Measurements from ENCODE around the gene ASL.
A peak's percentile ranks its signal among the peaks of the same experiment; 100 is the strongest.
"Not testable (repeated sequence)": the region's sequence is repeated elsewhere in the genome, so short reads cannot be mapped to it uniquely, and the experiment has no call there.

The ASL gene

DNA sequence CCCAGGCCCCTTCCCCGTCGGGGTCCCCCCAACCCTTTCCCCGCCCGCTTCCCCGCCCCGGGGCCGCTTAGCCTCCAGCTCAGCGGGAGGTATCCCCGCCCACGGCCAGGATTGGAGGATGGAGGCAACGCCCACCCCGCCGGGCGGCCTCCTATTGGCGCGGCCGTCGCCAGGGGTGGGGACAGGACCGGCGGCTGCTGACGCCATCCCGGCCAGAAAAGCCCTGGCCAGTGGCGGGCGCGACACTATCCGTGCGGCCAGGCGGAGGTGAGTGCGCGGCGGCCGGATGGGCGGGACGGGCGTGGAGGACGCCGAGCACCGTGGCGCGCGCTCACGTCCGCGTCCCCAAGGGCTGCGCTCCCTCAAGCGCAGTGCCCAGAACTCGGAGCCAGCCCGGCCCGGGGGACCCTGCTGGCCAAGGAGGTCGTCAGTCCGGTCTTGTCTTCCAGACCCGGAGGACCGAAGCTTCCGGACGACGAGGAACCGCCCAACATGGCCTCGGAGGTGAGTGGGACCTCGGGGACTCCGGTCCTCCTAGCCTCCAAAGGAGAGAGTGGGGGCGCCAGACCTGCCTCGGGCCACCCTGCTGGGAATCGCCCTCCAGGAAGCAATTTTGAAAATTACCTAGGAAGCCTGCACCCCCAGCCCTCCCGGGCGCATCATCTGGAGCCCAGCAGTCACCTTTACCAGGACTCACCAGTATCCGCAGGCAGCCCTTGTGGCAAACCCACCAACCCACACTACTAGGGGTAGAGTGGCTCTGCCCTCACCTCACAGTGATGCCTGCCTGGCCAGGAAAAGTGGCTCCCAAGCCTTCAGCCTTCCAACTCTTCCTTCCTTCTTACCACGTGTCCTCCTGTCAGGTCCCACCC, at the start of gene ASL:
Gene ASL, plus strand, starts transcription at position 230 of the 872 bp plus-strand sequence. Its CDS starts 263 bp downstream, at position 493.
- DNase-seq = peak; percentile 92 to 96

DNA sequence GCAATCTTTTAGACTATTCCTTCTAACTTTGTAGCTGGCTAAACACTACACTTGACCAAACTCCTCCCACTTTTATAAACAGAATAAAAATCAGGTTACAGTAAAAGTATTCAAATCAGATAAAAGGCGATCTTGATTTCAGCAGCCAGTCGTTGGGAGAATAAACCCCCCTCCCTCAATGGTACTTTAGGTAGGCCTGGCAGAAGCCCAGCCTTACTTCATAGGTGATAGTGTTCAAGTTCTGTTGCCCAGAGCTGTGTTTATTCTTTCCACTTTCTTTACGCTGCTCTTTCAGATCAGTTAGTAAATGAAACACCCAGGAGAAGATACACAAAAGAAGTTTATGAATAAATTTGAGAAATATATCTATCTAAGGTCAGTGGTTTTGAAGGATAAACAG, 47.3 kb upstream of the ASL start:
- DNase-seq = not testable (repeated sequence)

DNA sequence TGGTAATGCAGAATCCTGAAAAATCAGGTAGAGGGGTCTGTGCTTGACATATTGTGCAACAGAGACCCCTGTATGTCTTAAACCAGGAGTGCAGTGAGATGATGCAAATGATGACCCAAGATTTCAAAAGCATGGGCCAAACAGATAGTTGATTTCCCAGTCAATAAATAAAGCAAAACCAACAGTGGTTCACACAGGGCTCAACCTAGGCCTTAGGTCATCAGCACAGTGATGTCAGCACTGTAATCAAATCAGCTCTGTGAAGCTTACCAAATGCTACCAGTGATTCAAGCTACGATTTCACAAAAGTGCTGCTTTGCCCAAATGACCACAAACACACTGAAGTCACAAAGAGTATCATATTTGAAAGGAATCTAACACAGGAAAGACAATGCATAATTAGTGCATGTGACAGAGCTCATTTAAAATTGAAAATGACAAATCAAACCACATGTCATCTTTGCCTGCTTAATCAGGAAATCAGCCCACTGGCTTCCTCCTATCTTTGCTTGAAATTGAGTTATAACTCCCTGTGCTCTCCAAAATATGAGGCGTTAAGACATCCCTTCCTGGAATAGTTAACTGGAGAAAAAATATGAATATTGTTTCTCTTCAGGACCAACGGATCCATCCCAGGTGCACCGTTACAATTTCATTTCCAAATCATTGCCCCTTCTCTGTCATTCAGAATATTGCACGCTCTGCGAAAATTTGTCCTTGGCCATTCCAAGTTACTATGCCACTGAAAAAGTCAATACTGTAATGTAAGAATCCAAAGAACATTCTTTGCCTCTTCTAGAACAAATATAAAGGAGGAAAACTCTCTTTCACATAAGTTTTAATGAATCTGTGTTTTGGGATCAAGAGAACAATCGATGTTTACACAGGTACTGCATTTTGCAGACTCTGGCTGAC, 41.9 kb upstream of the ASL start:
- DNase-seq = no peak

DNA sequence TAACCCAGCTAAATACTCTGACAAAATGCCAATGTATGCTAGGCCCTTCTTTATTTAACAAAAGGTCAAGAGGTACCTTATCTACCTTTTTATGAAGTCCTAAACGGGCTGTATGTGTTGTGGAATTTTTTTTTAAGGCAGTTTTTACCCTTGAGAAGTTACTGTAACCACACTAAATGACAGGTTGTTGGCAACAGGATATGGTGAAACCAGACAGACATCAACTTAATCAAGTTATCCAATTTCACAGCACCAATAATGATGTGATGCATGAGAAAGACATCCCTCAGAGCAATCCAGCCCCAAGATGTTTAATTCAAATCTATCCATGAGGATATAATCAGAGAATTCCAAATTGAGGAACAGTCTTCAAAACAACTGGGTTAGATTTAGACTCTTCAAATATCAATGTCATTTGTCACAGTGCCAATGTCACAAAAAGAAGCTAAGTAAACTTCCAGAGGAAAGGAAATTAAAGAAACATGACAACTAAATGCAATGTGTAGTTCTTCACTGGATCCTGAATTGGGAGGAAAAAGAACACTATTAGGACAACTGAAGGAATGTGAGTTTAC, 41.1 kb upstream of the ASL start:
- DNase-seq = not testable (repeated sequence)

DNA sequence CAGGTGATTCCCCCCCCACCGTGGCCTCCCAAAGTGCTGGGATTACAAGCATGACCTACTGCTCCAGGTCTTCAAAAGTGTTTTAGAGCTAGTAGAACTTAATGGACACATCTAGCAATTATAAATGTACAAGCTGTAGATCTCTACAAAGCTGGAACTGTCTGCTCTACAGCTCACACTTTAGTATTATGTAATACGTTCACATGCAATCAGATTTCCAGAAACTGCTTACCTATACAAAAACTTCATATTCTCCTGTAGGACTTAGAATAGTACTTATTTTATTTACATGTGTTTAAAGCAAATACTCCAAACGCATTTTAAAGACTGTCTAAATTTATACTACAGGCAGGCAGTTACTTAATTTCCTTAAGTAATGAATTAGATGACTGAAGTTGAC, 39.2 kb upstream of the ASL start:
- no peak for DNase-seq

DNA sequence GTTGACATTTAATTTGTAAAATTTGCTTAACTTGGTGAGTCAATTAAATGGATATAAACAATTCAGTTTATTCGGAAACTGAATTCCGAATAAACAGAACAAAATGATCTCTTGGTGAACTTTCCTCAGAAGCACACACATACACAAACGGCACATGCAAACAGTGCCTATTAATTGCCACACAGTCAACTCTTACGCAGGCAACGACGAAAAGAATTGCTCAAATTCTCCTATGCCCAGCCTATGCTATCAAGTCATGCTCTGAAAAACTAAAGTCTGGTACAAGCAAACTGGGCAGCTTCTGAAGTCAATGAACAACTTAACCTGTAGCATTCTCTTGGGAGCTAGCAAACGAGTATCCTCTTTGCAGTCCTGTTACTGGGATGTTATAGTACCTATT, 38.8 kb upstream of the ASL start:
- DNase-seq = no peak

DNA sequence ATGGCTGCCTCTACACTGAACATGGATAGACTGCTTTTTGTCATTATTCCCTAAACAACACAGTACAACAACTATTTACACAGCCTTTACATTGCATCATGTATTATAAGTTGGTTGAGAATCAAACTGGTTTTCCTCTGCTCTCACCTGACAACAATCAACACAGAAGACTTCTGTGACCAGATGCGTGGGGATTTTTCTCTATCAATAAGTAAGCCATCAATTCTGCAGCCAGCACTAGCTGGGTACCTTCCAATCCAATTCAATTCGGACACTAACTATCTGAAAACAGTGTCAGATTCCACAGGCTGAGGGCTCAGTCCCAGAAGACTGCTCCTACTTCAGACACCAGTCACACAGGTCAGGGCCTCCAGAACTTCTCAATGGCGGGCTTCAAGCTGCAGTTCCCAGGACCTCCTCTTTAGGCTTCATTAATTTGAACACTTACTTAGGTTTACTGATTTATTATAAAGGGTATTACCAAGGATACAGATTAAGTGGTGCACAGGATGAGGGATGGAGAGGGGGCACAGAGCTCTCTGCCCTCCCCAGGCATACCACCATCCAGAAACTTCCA, 36.4 kb upstream of the ASL start:
- no peak for DNase-seq

DNA sequence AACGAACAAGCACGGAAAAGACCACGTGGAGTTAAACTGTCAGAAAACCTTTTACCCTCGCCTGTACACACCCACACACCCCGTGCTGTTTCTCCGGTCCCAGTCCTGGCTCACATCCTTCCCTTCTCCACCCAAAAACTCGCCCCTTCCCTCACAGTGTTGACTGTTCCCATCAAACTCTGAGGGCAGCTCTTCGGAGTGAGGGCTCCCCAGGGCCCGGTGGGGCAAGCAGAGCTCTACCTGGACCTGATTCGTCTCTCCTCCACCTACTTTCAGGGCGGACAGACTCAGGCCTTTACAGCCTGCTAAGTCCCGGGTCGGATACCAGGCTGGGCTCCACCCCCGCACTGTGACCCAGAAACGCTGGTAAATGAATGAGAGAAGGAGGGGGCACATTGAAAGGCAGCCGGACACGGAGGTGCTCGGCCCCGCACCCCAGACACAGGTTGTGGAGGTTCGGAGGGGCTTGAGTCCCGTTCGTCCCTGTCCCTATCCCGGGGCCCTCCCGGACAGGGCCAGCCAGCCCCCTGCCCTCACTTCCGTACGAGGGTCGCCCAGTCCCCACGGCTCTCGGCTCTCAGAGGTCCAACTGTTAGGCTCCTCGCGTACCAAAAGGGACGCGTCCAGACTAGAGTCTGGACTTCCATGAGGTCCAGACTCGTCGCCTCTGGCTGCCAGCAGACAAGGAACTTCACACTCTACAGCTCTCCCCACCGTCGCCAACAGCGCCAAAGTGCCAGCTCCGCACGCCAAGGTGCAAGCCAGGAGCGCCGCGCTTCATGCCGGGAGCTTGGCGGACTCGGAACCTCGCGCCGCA, 31.7 kb upstream of the ASL start:
- no peak for DNase-seq

DNA sequence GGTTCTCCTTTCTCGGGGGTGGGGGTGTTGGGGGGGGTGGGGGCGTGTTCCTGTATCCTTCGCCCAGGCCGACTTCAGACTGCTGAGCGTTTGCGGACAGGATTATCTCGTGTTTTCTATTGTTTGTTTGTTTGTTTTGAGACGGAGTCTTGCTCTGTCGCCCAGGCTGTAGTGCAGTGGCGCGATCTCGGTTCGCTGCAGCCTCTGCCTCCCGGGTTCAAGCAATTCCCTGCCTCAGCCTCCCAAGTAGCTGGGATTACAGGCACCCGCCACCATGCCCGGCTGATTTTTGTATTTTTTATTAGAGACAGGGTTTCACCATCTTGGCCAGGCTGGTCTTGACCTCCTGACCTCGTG, 31.1 kb upstream of the ASL start:
- not testable (repeated sequence) for DNase-seq

DNA sequence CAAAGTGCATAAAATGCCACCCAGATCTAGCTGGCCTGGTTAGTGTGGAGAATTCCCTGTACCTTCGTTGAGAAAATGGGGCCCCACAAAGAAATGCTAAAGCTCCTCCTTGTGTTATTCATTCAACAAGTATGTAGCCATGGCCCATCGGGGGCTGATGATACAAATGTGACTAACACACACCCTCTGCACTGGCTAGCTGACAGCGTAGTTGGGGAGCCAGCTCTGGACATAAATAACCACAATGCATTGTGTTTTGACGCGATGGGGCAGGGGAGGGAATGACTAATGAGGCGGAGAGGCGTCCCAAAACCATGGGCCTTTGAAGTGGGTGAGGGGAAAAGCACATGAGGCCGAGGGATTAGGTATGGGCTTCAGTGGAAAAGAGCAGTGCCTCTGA, 28.2 kb upstream of the ASL start:
- DNase-seq = no peak

DNA sequence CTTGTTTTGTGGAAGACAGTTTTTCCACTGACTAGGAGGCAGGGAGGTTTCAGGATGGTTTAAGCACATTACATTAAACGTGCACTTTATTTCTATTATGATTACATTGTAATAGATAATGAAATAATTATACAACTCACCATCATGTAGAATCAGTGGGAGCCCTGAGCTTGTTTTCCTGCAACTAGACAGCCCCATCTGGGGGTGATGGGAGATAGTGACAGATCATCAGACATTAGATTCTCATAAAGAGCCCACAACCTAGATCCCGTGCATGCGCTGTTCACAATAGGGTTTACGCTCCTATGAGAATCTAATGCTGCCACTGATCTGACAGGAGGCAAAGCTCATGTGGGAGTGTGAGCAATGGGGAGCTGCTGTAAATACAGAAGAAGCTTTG, 25.7 kb upstream of the ASL start:
- DNase-seq = not testable (repeated sequence)

DNA sequence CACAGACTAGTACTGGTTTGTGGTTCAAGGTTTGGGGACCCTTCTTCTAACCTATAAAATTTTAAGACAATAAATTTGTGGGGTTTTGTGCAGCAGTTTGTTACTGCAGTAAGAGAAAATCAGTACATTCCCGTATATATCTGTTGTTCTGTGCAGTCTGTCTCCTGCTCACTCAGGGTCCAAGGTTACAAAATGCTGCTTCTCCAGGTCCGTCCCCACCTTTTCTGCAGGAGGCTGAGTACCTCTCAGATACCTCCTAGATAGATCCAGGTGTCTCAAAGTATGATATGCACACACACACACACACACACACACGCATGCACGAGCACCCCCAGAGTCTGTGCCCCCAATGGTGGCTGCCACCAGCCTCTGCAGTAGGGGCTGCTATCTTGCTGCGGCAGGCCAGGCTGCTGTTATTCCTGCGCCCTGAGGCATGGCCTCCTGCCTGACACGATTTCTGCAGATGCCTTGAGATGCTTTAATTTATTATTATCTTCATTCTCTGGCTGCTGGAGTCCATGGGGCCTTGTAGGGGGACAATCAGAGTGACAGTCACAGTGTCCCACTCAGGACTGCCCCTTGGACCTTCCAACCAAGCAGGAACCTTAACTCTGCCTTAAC, 25.2 kb upstream of the ASL start:
- DNase-seq = no peak

DNA sequence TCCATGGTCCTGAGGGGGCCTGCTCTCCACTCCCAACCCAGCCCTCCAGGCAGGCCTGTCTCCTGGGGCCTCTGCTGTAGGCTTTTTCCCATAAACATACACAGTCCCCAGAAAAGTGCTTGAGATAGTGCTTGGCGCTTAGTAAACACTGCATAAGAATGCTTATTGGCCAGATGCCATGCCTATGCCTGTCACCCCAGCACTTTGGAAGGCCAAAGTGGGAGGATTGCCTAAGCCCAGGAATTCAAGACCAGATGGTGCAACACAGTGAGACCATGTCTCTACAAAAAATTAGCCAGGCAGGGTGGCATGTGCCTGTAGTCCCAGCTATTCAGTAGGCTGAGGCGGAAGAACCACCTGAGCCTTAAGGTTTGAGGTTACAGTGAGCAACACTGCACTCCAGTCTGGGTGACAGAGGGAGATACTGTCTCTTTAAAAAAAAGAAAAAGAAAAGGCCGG, 24.6 kb upstream of the ASL start:
- no peak for DNase-seq

DNA sequence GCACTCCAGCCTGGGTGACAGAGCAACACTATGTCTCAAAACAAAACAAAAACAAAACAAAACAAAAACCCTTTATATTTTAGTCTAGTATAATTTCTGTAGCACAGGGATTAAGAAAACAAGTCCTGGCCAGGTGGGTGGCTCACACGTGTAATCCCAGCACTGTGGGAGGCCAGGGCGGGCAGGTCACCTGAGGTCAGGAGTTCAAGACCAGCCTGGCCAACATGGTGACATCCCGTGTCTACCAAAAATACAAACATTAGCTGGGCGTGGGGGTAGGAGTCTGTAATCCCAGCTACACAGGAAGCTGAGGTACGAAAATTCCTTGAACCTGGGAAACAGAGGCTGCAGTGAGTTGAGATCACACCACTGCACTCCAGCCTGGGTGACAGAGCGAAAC, 23.2 kb upstream of the ASL start:
- no peak for DNase-seq

DNA sequence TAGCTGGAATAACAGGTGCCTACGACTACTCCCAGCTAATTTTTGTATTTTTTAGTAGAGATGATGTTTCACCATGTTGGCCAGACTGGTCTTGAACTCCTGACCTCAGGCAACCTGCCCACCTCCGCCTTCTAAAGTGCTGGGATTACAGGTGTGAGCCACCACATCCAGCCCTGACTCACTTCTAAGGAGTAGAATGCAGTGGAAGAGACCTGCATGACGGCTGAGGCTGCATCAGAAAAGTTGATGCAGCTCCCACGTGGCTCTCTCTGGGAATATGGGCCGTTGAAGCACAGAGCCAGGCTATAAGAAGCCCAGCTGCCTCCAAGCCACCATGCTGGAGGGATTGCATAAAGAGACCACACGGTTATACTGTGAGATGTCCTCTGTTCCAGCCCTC, 21.6 kb upstream of the ASL start:
- DNase-seq = no peak

DNA sequence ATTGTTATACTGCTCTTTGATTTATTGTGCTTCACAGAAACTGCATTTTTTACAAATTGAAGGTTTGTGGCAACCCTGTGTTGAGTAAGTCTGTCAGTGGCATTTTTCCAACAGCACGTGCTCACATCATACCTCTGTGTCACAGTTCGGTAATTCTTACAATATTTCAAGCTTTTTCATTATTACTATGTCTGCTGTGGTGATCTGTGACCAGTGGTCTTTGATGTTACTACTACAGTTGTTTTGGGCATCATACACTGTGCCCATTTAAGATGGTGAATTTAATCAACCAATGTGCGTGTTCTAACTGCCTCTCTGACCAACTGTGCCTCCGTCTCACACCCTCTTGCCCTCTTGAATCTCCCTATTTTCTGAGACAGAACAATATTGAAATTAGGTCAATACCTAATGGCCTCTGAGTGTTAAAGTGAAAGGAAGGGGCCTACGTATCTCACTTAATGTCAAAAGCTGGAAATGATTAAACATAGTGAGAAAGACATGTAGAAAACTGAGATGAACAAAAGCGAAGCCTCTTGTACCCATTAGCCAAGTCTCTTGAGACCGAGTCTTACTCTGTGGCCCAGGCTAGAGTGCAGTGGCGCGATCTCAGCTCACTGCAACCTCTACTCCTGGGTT, 20.2 kb upstream of the ASL start:
- no peak for DNase-seq

DNA sequence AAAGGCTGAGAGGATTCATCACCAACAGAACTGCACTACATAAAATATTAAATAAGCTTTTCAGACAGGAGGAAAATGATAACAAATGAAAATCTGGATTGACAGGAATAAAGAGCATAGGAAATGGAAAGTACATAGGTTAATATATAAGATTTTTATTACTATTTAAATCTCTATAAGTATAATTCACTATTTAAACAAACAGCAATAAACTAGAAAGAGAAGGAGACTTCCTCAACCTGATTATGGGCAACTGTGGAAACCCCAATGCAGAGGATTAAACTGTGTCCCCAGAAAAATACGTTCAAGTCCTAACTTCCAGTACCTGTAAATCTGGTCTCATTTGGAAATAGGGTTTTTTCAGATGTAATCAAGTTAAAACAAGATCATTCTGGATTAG, 14.8 kb upstream of the ASL start:
- DNase-seq = no peak

DNA sequence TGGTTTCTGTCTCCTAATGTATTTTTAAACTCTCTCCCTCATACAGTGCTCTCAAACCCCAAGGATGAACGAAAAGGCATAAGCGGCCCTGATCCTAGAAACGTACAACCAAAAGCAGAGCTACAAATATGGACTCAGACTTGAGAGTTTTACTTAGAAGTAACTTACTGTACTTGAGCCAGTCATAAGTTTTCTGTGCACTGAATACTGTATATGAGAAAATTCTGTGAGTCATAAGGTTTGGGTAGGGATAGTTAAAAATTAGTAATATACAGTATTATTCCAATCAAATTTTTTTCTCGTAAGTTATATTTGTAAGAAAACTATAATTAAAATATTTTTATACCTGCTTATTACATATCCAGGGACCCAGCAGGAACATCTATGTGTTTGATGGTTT, 5.9 kb upstream of the ASL start:
- DNase-seq = no peak

DNA sequence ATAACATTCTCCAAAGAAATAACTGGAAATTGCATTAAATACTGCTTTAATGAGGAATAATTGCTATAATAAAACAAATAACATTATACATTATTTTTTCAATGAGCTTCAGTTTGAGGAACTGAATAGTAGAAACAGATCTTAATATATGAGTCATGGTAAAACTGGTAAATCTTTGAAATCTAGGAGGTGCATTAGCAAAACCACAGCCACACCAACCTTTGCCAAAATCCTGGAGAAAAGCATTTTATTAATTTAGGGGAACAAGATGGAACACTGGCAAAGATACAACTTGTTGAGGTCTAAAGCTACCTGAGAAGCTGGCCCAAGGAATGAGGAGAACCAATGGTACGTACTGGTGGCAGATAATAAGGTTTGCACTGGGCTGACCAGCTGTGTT, 5.4 kb upstream of the ASL start:
- no peak for DNase-seq

DNA sequence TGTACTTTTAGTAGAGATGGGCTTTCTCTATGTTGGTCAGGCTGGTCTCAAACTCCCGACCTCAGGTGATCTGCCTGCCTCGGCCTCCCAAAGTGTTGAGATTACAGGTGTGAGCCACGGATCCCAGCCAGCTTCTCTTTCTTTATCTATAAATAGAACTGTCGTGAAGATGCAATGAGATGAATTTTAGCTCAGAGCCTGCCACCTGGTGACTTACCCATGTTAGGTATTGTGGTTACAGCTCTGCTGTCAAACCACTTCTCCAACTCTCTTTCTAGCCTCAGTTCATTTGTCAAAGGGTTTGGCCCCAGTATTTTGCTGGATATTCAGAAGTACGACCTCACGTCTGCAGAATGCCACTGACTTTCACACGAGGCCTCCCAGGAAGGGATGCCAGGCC, 3.4 kb upstream of the ASL start:
- not testable (repeated sequence) for DNase-seq
